ENCODE measurements around the gene USP6. TPM values are rescaled to one million over a fixed set of nuclear protein-coding genes. Genes with fewer than 3 reads are reported as not detected.

USP6 gene
- total RNA-seq, 1 donor from 2014 or later: 0.30 TPM

- H3K4me1 ChIP-seq: peaks cover 16% of the 10 kb centered on the region
- H3K9me3 ChIP-seq: no peaks in the 10 kb centered on the region
- no peak for TF ChIP-seq CTCF (IDR thresholded peaks at IDR 0.05)
- ATAC-seq: peak; percentile 98 to 99
- peak; percentile 93 for DNase-seq
- H3K27ac ChIP-seq: peak within 1 kb of the TSS; percentile 88
- H3K36me3 ChIP-seq: no peaks in the 10 kb centered on the region
- H3K27me3 ChIP-seq (ENCODE audit: low read depth): no peaks in the 10 kb centered on the region
- intact Hi-C loops (cut with DNase I): no loop called here
- peak within 1 kb of the TSS; percentile 88 for H3K4me3 ChIP-seq
These were observed 37.5 kb upstream of the USP6 start, which contains the start of gene ZFP3 for GRCh38 chr17:5078106-5079028. Gene ZFP3 (plus strand): TSS chr17:5078467. CDS start chr17:5091505, 13,038 bp downstream.

- Histone ChIP-seq H3K4me1 (peaks cover 16% of the 10 kb centered on the region), H3K27ac (no peak overlapping the region), H3K36me3 (no peaks in the 10 kb centered on the region), H3K27me3 (ENCODE audit: low read depth) (no peaks in the 10 kb centered on the region), H3K9me3 (peaks cover 17% of the 10 kb centered on the region), H3K4me3 (no peak overlapping the region)
- no peak for TF ChIP-seq CTCF (IDR thresholded peaks at IDR 0.05)
- DNase-seq (no peak), ATAC-seq (no peak)
- intact Hi-C loops (cut with DNase I): no loop called here
These were observed 35.2 kb upstream of the USP6 start for GRCh38 chr17:5080591-5080990.

GRCh38 chr17:5092218-5093010, 23.4 kb upstream of the USP6 start:
- Histone ChIP-seq H3K4me1 (peaks cover 10% of the 10 kb centered on the region), H3K27ac (no peak overlapping the region), H3K4me3 (no peak overlapping the region), H3K9me3 (peaks cover 96% of the 10 kb centered on the region), H3K27me3 (ENCODE audit: low read depth) (peaks cover 4% of the 10 kb centered on the region), H3K36me3 (peaks cover 26% of the 10 kb centered on the region)
- TF ChIP-seq CTCF (IDR thresholded peaks at IDR 0.05): no peak
- ATAC-seq: no peak
- intact Hi-C loops (cut with DNase I): no loop called here
- DNase-seq: no peak

- peaks cover 13% of the 10 kb centered on the region for H3K4me1 ChIP-seq
- peaks cover 4% of the 10 kb centered on the region for H3K36me3 ChIP-seq
- ATAC-seq (no peak), DNase-seq (no peak)
- H3K4me3 ChIP-seq: peak overlapping the region; percentile 57
- H3K9me3 ChIP-seq: peaks cover 53% of the 10 kb centered on the region
- peaks cover 4% of the 10 kb centered on the region for H3K27me3 ChIP-seq (ENCODE audit: low read depth)
- intact Hi-C loops (cut with DNase I): no loop called here
- peak overlapping the region; percentile 43 for H3K27ac ChIP-seq
- TF ChIP-seq CTCF (IDR thresholded peaks at IDR 0.05): no peak
These were observed 19.1 kb upstream of the USP6 start for GRCh38 chr17:5096731-5097100.

GRCh38 chr17:5097101-5097834, 18.6 kb upstream of the USP6 start:
- H3K4me3 ChIP-seq: peak overlapping the region; percentile 57
- DNase-seq: peak; percentile 74

More at GRCh38 chr17:5097101-5097834, 18.6 kb upstream of the USP6 start:
- Histone ChIP-seq H3K36me3 (no peaks in the 10 kb centered on the region), H3K27ac (peak overlapping the region; percentile 43), H3K27me3 (ENCODE audit: low read depth) (peaks cover 4% of the 10 kb centered on the region), H3K9me3 (peaks cover 47% of the 10 kb centered on the region), H3K4me1 (peaks cover 13% of the 10 kb centered on the region)
- TF ChIP-seq CTCF (IDR thresholded peaks at IDR 0.05): no peak
- intact Hi-C loops (cut with DNase I): no loop called here
- ATAC-seq: peak; percentile 74 to 89
